Umbilical cord (tissue), 2 donors: Measurements from ENCODE around the gene RPGRIP1L. TPM values are rescaled to one million over a fixed set of nuclear protein-coding genes. Genes with fewer than 3 reads are reported as not detected.
"Not testable (repeated sequence)": the region's sequence is repeated elsewhere in the genome, so short reads cannot be mapped to it uniquely, and the experiment has no call there.

Source experiments
- DNase-seq: peaks from one replicate; pipeline ENCODE4 v3.0.0-alpha.2; 2015; ENCODE audit warnings: low spot score
- total RNA-seq: library from RNA; depleted of rRNA; stranded (reverse); fragments of >200 nt; gene quantifications from one replicate; pipeline ENCODE4 v1.2.3, GENCODE V29; 2014; ENCODE audit warnings: low replicate concordance; ENCODE audit not compliant: insufficient read depth

The RPGRIP1L gene
- total RNA-seq, 1 donor from 2014 or later = 28.4 TPM

DNA sequence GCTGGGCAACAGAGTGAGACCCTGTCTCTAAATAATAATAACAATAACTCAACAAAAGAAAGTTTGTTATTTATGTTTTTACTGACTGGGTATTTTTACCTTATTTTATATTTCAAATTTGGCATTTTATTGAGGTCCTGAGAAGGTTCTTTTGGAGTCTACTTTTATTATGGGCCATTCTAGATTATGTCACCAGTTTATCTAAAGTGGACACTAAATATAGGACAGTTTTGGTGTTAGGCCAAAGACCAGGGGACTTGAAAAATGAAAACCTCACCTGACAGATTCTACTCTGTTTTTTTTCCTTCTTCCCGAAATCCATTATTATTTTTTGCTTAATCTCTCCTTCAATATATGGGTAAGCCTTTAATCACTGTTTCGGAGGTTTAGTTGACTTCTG, 8.4 kb upstream of the RPGRIP1L start:
- DNase-seq = no peak

DNA sequence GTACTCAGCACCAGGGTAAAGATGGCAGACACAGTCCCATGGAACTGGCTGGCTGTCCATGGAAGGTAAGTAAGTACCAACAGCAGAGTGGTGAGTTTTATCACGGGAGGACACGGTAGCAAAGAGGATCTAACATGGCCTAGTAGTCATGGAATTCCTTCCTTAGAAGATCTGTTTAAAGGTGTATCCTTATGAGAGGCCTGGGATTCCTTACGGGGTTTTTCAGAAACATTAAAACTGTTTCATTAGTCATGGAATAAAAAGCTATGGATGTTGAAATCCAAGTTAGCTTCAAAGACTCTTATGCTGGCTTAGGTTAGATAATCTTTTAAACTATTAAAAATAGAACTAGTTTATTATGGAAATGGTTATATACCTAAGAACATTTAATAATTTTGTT, 7.7 kb upstream of the RPGRIP1L start:
- DNase-seq = peak; percentile 44

DNA sequence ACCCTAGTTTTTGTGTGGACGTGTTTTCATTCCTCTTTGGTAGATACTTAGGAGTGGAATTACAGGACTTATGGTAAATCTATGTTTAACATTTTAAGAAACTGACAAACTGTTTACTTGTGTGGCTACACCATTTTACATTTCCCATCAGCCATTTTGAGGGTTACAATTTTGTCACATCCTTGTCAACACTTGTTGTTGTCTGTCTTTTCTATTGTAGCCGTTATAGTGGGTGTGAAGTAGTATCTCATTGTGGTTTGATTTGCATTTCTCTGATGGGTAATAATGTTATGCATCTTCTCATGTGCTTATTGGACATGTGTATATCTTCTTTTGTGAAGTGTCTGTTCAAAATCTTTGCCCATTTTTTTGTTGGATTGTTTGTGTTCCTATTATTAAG, 4.8 kb upstream of the RPGRIP1L start:
- no peak for DNase-seq

DNA sequence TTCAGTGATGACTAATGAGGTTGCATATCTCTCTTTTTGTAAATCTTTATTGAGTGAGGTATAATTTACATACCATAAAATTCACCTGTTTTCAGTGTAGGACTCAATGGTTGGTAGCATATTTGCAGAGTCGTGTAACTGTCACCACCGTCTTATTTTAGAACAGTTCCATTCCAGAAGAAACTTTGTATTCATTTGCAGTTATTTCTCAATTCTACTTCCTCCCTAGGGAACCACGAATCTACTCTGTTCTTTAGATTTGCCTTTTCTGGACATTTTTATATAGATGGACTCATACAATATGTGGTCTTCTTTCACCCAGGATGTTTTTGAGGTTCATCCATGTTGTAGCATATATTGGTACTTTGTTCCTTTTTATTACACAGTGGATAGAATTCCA, 4.0 kb upstream of the RPGRIP1L start:
- DNase-seq = no peak

DNA sequence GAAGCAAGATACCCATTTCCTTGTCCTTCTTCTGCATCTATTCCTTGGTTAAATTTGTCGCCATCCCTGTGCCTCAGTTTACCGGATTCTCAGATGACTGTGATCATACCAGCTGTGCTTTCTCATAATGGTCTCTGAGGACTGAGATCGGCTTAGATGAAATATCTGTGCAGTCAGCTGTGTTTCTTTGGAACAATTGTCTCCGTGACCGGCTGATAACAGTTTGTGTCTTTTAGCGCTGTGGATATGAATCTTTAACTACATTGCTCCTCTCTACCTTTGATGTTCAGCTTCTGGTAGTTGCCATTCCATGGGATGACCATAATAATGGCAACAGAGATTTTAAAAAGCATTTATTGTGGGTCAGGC, 770 bp upstream of the RPGRIP1L start:
- DNase-seq = no peak

DNA sequence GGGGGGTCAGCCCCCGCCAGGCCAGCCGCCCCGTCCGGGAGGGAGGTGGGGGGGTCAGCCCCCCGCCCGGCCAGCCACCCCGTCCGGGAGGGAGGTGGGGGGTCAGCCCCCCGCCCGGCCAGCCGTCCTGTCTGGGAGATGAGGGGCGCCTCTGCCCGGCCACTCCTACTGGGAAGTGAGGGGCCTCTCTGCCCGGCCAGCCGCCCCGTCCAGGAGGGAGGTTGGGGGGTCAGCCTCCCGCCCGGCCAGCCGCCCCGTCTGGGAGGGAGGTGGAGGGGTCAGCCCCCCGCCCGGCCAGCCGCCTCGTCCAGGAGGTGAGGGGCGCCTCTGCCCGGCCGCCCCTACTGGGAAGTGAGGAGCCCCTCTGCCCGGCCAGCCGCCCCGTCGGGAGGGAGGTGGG, 5.4 kb downstream of the RPGRIP1L start:
- DNase-seq = not testable (repeated sequence)

DNA sequence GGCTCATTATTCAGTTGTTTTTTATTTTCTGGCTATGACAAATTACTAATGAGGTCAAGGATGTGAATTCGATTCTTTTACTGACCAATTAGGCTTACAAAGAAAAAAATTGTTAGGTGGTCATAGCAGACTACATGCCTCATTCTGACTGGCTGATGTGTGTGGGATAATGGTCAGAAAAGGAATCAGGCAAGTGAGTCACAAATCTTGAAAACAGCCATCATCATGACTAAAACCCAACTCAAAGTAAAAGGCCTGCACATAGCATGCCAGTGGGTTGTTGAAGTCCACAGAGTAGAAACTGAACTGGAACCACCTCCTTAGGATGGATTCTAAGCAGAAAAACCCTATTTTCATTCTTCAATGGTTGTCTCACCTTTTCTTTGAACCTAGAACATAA, 8.6 kb downstream of the RPGRIP1L start:
- no peak for DNase-seq

DNA sequence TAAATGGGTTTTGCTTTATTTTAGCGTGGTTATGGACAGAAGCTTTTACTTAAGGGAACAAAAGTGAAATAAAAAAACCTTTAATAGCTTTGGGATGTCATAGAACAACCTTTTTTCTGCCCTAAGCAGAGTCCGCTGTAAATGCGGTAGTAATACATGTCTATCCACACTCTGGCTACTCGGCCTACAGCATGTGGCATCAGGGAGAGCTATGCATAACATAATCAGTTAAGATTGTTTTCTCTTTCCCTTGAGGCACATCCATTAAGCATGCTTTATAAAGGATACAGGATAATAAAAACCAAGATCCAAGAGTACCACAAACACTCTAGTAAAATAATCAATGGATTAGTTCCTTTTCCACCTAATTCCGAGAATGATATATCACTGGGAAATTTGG, 10.3 kb downstream of the RPGRIP1L start:
- no peak for DNase-seq

DNA sequence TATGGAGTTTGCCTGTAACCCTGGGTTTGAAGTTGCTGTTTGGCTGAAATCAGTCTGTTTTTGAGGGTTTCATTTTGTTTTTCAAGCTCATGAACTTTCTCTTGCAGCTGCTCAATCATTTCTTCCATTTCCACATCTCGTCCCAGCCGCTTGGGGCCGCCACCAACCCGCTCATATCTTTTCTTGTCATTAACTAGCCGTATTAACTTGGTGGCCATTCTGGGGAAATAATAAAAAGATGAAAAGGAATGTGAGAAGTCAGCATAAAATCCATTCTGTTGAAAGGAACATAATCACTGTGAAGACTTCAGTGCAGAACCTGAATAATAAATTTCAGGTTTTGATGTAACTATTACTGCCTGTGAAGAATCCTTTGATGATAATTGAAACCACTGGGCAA, 11.5 kb downstream of the RPGRIP1L start:
- peak; percentile 43 for DNase-seq

DNA sequence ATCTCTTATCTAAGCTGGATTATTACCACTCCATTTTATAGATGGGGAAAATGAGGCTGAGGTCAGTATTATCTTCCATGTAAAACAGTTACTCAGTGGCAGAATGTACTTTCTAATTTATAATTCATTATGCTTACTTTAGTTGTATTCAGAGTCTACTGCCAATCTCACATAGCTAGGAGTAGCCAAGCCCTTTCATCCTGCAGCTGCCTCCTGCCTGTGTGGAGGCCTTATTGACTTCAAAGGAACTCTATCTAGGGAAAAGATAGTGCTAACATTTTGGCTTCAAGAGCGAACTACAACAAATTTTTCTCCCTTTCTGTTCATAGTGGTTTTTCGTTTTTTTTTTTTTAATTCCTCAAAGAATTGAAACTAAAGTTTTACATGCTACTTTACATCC, 12.9 kb downstream of the RPGRIP1L start:
- DNase-seq = peak; percentile 33

DNA sequence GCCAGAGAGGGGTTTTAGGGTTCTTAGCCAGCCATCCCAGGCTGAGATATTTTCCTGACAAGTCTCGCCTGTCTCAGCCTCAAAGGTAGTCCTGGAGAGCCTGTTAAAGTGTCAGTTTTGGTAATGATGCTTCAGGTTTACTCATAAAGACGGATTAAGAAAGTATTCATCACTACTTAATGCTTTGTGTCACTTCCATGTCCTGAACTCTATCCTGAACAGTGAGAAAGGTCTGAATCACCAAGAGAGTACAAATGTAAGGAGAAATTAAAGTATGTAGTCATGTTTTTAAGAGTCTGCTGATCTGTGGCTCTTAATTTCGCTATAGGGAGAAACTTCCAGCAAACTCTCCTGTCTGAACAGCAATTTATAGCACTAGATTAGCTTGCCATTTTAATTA, 14.0 kb downstream of the RPGRIP1L start:
- no peak for DNase-seq

DNA sequence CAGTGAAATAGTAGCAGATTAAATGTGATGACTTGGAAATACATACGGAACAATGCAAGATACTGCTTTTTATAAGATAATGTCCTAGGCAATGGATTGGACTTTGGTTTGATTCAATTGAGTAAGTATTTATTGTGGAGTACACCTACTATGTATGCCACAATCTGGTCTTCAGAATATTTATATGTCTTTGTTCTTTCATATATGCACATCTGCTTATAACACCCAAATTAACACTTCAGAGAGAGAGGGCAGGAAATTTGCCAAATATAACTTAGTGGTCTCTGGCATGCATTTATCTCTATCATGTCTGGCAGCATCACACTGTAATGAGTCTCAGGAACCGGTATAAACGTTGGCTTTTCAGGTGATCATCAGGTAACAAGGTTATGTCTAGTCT, 16.9 kb downstream of the RPGRIP1L start:
- no peak for DNase-seq

DNA sequence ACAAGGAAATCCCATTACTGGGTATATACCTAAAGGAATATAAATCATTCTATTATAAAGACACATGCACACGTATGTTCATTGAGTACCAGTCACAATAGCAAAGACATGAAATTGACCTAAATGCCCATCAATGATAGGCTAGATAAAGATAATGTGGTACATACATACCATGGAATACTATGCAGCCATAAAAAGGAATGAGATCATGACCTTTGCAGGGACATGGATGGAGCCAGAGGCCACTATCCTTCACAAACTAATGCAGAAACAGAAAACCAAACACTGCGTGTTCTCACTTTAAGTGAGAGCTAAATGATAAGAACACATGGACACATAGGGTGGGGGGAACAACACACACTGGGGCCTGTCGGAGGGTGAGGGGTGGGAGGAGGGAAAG, 18.3 kb downstream of the RPGRIP1L start:
- DNase-seq = not testable (repeated sequence)

DNA sequence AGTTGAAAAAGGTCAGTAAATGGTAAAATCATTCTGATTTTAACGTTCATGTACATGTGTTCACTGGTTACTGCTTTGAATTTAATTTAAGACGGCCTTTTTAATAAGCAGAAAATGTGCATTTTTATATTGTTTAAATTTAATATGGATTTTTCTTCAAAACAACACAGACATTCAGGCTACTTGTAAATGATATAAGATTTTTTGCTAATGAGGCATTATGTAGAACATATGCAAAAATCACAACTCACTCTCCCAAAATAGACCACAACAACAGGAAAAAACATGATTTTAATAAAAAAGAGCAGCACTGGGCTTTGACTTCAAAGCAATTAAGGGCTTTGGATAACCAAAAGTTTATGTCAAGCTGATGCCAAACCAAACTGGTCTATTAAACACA, 22.3 kb downstream of the RPGRIP1L start:
- no peak for DNase-seq

DNA sequence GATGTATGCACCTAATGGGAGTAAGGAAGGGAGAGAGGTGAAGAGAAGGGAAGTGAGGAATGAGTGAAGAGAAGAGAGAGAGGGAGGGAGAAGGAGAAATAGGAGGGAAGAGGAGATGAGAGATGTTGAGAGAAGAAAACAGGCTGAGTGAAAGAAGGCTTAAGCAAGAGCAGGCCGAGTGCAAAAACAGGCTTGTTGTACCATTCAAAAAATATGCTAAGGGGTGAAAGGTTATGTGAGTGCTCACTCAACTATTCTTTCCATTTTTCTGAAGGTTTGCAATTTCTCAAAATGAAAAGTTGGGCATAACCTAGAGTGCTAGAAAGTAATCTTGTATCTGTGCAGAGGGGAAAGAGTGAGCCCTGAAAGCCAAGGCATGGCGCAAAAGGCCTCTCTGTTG, 22.9 kb downstream of the RPGRIP1L start:
- no peak for DNase-seq

DNA sequence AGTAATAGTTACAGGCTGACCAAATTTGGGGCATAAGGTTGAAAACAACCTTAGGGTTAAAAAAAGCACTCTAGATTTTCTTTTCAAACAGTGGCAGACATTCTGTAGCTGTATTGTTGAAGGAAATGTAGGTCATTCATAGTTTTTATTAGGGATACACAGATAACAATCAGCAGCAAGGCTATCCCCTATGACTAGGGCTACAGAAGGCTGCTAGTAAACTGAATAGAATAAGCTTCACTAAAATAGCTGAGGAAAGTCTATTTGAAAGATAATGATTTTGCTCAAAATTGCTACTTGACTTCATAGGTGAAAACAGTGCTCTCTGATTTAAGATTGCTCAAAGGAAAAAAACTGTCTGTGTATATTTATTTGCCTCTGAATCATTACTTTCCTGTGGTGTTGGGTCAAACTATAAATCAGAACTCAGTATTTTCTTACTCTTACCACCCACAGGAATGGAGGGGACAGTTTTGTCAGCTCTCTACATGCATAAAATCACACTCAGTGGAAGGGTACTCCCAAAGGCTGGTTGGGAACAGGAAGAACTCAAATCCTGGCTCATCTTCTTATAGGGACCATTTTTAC, 24.8 kb downstream of the RPGRIP1L start:
- DNase-seq = no peak

DNA sequence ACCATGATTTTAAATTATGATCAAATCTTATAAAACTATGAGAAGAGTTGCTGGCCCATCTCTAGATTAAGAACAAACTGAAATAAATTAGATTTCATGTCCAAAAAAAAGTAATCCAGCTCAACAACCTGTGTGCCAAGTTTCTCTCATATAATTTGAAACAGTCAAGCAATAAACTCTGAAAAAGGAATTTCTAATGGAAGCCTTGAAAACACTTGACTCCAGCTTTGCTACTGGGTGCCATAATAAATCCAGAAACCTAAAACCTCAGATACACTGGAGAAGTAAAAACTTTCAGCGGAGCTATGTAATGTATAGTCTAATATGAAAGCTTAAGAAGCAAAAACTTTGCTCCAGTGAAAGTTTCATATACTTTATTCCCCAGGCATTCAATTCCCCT, 25.5 kb downstream of the RPGRIP1L start:
- no peak for DNase-seq

DNA sequence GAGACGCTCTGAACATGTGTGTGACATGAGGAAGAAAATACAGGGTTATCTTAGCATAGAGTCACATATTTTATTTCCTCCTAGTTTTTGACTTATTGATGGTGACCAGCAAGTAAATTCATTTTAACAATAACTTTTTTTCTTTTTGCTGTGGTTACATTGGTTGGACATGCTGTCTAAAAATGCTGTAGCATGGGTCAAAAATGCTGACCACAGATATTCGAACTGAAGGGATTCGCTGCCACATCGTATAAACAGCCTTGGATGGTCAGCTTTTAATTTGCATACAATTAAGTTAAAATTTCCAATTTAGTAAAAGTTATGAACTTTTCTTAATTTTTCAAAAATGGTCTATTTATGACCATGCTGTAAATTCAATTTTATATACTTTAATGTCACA, 30.5 kb downstream of the RPGRIP1L start:
- DNase-seq = no peak

DNA sequence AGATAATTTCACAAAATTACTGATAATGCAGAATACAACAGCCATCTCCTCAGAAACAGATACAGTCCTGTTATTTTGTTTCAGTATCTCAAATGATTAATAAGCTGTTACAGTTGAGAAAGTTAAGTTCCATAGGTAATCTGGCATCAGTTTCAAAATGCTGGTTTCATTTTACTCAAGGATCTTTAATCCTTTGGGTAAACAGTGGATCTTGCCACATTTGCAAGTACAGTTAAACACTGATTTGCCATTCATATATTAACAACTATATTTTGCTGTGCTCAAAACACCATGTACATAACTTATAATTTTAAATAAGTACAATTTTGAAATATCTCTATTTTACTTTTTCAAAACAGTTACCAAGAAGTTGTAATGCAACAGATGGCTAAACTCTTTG, 31.2 kb downstream of the RPGRIP1L start:
- DNase-seq = no peak

DNA sequence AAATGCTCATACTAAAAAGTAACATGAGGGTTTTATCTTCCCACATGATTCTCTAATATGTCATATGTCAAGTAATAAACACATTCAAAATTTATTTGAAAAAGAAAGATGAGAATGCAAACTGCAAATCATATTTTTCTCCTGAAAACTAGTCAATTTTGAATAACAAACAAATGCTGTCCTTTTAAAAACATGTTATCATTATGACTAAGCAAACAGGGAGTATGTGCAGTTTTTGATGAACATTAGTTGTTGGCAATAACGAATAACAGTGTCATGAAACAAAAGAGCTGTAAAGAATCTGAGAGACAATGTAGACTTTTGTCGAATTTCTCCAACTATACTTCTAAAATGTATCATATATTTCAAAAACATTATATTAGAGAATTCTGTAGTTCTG, 34.8 kb downstream of the RPGRIP1L start:
- no peak for DNase-seq

DNA sequence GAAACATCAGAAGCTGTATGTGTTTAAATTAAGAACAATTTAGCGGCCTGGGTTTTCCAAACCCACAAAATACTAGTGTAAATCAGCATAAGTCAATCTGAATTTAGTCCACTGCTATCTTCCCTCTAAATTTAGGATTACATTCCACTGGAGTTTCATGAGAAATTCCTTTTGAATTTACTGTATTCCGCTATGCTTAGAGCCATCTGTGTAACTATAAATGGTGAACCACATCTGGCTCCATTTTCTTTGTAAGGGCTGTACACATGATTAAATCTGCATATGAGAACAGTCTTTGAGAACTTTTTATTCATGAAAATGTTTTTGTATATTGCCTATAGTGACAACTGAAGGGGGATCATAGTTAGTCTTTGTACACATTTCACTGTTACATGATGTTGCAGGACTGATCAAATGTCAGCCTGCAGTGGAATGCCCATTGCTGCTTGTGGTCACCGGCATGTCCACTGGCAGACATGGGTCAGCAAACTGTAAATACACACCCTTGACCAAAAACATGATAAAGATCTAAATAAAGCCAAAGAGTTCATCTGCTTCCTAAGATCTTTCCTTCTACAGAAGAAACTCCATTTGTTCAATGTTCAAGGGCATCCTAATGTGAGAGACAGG, 36.8 kb downstream of the RPGRIP1L start:
- DNase-seq = peak; percentile 81

DNA sequence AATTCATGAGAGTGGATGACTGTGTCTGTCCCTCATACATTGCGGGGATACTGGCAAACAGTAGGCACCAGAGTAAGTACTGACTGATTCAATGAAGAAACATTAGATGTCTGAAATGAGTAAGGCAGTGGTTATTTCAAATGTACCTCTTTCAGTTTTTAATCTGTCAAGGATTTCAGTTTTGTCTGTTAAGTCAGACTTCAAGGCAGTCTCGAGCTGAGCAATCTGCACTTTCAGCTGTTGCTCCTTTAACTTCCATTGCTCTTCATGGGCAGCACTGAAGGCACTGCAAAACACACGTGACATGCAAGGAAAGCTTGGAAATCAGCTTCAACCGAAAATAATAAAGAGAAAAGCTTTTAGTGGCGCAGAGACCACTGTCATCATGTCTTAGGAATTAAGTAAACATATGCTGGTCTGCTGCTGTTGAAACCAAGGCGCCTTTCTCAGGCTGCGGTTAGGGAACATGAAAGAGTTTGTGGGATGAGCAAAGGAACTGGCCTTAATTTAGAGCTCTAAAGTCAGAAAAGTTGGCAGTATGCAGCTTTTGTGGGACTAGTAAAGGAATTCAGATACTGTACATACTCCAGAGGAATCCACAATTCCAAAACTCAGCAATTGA, 38.8 kb downstream of the RPGRIP1L start:
- DNase-seq = peak; percentile 96

DNA sequence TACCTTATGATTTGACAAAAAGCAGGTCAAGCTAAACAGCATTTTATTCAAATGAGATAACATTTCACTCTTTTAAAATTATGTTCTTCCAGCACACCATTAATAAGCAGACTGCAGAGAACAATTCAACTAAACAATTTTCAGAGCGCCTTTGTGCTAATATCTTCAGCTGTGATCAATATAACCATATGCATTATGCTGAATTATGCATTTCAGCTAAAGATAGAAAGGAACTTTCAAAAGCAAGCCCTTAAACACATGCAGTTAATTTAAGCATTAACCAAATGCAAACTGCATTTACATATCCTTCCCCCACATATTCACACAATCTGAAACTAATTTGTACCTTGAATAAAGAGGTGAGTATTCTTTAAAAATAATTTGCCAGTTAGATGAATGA, 41.6 kb downstream of the RPGRIP1L start:
- no peak for DNase-seq

DNA sequence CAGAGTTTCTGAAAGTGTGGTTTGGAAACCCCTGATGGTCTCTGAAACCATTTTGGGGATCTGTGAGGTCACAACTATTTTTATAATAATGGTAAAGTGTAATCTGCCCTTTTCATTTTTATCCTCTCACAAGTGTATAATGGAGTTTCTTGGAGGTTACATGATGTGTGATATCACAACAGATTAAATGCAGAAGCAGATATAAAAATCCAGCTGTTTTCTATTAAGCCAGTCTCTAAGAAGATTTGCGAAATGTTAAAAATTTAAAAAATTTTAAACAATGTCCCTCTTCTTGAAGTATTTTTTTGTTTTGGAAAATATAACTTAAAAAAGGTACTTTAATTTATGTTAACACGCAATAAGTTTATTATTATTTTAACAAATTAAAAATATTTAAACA, 48.7 kb downstream of the RPGRIP1L start:
- no peak for DNase-seq
